Activated CD8-positive, alpha-beta memory T cell treated with anti-CD3 and anti-CD28 coated beads for 48 hours (primary cell): ENCODE data around the gene TMEM232.

Experiments
- DNase-seq, 3 experiments: peaks; one replicate each; pipeline ENCODE4 v3.0.0-alpha.2; 2020; ENCODE audit warnings: low read depth in 2 of 3, low spot score in 2 of 3

TMEM232 gene

DNA sequence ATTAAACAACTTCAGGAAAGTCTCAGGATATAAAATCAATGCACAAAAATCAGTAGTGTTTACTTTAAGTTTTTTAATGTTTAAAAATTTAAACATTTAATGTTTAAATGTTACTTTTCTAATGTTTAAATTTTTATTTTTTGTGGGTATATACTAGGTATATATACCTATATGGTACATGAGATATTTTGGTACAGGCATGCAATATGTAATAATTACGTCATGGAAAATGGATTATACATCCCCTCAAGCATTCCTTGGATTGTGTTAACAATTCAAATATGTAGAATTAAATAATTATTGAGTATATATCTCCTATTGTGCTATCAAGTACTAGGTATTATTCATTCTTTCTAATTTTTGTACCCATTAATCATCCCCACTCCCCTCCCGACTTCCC is 291.3 kb downstream of the TMEM232 start:
- no peak for DNase-seq

DNA sequence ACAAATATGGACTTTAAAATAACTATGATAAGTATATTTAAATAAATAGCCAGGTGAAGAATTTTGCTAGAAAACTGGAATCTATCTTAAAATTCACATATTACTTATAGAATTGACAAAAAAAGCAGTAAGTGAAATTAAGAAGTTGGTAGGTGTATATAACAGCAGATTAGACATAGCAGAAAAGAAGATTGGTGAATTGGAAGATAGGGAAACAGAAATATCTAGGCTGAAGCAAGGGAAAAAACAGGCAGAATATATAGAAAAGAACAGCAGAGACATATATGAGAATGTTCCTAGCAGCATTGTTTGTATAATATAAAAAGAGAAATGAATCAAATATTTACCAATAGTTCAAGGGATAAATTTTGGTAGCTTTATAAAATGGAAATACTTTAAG is 294.9 kb downstream of the TMEM232 start:
- no peak for DNase-seq

DNA sequence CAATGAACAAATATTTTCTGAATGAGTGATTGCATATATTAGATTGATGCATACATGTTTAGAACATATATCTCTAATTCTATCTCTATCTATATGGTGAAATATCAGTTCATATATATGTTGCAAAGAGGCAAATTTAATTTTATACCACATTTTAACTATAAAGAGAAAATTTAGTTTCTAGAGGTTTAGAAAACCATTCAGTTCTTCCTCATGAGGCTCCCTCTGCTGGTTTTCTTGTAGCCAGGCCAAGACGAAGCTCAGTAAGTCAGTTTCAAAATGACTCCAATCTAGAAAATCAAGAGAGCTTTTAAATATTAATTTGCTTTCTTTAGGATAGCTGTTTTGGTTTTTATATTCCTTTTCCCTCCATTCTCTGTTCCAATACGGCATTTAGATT is 312.1 kb downstream of the TMEM232 start:
- no peak for DNase-seq

DNA sequence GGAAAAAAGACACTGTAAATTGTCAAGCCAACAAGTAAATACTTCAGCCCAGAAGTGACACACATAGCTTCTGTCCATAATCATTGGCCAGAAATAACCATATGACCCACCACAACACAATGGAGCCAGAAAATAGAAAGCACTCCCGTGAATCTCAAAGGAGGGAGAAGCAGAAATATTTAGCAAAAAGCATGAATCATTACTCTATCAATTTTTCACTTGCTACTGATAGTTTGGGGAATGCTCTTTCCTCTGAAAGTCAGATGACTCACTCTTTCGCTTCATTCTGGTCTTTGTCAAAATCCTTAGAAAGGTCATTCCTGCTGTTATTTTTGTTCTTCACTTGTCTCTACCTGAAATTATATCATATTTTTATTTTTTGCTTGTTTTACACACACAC is 312.6 kb downstream of the TMEM232 start:
- DNase-seq, result no peak

DNA sequence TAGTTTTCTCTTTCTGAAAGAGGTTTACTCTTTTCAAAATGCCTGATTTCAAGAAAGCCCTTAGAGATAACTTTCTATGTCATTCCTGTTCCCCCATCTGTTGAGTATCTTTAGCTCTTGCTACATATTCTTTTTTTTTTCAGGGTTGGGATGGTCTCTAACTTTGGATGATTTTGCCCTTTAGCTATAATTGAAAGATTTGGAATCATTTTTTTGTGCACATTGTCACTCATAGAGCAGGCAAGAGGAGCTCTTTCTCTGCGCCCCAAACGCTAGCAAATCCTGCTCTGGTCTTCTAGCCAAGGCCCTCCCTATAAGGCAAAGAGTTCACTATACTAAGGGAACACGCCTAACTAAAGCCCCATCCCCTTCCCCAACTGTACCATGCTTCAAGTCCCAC is 316.9 kb downstream of the TMEM232 start:
- no peak for DNase-seq

DNA sequence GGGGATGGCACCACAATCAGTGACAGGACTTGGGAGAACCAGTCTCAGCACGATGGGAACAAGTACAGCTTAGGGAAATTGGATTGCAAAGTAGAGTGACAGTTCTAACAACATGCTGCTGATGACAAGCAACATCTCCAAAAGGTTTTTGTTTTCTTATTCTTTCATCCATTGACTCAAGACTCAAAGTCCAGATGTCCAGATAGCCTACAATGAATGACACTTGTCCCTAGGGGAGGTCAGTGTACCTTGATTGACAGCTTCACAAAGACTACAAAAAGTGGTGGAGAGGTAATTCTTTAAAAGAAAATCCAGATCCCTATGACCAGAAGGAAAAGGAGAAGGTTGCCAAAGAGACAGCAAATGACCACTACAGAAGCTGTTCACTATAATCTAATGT is 323.9 kb downstream of the TMEM232 start:
- DNase-seq, result no peak

DNA sequence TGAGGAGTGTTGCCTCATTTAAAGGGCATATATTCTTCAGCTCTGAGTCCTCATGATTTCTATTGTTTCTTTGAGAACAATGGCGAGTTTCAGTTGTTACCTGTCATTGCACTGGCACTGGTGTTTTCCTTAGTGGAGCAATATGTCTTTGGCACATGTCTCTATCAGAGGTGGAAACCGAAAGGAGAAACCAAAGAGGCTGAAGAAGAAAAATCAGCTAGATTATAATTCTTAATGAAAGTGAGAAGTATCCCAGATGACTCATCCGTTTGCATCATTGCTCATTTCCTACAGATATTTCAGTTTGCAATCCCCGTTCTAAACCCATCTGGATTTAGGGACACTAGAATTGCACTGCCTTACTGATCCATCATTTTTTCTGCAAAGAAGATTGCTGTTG is 324.6 kb downstream of the TMEM232 start:
- no peak for DNase-seq

DNA sequence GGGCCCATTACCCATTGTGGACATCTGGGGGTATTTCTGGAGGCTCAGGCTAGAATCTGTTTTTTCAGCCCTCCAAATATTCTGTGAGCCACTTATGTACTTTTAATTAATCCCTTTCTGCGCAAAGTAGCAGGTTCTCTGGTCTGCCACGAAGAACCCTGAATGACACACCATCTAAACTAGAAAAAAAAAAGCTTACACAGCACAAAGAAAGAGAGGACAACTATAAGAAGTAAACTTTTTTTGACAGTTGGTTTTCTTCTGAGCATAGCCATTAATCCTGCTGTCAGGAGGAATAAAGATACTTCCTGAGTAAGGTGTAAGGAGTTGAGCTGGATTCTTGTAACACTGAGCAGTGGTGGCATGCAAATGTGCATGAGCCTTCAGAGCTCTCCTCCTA is 327.5 kb downstream of the TMEM232 start:
- no peak for DNase-seq

DNA sequence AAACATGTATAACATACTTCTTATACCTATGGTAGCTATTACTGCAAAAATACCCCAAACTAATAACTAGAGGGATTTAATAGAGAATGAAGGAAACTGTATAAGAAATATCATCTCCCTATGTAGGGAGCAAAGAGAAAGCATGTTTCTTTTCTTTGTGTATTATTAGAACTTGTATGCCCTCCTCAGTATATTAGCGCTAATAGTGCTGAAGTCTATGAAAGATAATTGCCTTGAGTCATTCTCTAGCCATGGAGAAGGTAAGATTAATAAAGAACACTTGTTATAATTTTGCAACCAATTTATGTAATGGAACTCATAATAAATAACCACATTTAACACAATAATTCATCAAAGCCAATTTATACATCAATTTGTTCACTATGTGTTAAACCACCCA is 329.2 kb downstream of the TMEM232 start:
- DNase-seq, result no peak

DNA sequence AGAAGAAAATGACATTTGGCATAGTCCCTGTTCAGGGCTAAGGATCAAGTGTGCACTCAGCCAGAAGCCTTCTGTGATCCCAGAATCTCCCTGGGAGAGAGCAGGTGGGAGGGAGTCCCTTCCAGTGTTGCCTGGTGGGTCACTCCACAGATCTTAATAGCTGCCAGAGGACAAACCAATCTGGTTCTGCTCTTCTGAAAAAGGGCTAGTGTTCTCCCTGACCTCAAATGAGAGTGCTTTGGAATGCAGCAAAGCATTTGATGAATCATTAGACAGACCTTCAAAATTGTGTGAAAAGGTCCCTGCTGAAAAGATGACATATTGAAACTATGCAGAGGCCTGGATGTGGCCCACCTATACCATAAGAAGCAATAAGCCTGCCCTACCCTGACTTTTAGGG is 339.7 kb downstream of the TMEM232 start:
- DNase-seq, result no peak

DNA sequence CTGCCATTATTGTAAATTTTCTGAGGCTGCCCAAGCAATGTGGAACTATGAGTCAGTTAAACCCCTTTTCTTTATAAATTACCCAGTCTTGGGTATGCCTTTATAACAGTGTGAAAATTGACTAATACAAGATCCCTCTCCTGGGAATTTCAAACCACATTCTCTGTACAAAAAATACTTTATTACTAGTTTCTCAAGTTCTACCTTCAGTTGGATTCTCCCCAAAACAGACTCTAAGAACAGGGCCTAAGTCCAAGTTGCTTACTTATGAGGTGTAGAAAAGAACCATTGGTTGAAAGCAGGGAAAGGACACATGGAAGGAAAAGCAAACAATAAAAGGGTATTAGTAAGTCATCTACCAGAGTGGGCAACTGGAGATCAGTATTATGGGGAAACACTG is 343.2 kb downstream of the TMEM232 start:
- DNase-seq, result no peak

DNA sequence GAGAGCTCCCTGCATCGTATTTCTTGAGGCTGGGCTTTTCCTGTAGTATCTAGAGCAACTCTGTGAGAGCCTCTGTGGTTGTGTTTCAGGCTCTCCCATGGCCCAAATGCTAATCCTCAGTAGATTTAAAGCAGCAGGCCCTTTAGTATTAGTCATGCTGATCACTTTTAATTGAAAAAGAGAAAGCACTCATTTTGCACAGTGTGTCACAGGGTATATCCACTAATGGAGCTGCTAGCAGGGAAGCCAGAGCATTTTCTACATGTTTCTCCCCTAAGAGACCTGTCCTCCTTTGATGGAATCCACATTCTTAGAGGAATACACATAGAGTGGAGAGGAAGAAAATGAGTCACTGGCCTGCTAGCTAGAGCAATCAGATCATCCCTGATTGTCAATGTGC is 348.5 kb downstream of the TMEM232 start:
- DNase-seq, result no peak

DNA sequence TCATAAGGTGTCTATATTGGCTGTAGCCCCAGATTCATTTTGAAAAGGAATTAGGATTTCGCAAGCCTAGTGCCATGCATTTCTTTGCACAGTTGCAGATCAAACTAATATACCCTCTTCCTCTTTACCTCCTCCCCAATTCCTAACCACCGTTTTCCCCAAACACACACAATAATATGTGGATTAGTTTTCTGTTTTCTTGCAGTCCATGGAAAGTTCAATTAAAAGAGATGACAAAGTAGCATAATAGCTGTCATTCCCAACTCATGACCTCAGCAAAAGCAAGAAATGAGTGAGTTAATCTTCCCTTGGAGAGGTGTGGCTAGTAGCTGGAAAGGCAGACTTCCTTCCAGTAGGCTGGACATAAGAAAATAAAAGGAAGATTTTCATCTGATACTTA is 349.1 kb downstream of the TMEM232 start:
- no peak for DNase-seq

DNA sequence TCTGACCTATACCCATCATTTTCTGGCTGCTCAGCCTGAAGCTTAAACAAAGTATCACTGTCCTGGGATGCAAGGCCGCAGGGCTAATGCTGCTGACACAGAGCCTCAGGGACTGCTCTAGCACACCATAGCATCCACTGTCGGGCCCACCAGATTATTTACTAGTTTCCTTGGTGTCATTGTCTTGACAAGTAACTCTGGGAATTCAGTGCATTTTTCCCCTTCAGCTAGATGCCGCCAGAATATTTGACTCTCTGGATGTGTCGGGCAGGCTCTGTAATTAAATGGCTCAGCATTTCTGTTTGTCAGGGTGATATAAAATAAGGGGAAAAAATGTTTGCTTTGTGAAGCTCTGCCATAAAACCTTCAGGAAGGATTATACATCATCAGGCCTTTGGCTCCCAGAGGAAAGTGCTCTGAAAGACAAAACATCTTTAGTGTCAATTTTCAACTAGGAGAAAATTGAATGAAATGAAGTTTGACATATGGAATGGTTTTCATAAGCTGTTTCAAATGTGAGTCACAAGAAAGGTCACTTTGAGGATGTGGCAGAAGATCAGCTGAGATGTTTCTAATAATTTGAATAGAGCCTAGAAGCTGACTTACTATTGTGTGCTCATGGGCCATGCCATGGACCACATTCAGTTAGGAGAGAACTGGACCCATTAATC is 350.1 kb downstream of the TMEM232 start:
- DNase-seq, result no peak

DNA sequence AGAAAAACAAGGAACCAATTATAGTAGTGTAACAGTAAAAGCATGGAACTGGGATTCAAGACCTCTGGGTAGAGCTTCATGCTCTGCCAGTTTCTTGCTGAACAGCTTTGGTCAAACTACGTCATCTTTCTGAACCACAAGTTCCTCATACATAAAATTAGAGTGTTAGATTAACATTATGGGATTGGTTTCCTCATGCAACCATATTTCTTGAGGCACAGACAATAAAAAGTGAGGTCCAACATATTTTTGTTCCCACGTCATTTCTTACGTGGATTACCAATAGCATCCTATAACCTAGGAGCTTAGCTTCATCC is 354.8 kb downstream of the TMEM232 start:
- no peak for DNase-seq

DNA sequence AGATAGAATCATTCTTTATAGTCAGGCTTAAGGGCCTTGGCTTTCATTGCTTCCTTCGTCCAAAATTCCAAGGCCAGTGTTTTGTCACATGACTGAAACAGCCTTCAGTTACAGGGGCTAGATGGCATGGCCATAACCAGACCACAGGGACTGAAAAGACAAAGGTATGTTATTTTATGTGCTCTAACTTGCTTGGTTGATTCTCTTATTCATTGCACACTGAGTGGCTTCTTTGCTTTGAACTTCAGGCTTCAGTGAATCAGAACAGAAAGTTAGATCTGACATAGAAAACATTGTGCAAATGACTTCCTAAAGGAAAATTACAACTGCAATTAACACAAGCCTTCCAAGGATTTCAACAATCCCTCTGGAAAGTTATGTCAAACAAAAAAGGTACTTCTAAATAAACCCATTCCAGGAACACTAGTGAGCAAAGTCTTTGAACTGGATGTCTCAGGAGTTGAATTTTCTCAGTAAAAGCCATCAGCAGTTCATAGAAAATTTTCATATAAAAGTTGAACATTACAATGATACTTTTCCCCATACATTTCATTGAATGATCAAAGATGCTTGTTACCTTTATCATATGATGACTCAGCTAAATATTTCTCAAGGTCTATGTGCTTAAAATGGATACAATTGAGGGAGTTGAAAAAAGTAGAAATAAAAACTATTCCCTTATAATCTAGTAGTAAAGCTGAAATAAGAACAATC is 355.3 kb downstream of the TMEM232 start:
- no peak for DNase-seq
